ENCODE data around the gene IL22.

Gene IL22

GRCh38 chr12:68253504-68253903 lies at the start of gene IL22:
TSS of gene IL22 (minus strand) at chr12:68253604. CDS start at chr12:68253448, 156 bp downstream.
- no peak for DNase-seq

GRCh38 chr12:68297929-68298328 lies 44.5 kb upstream of the IL22 start:
- no peak for DNase-seq

- DNase-seq, result no peak
Observed at GRCh38 chr12:68294251-68294650, 40.8 kb upstream of the IL22 start.

GRCh38 chr12:68293347-68293746 lies 39.9 kb upstream of the IL22 start:
- DNase-seq, result no peak

GRCh38 chr12:68292151-68292943 lies 38.9 kb upstream of the IL22 start:
- DNase-seq, result peak; percentile 74

GRCh38 chr12:68291396-68292036 lies 38.1 kb upstream of the IL22 start:
- peak; percentile 35 for DNase-seq

- DNase-seq, result peak; percentile 95
Observed at GRCh38 chr12:68290126-68290525, 36.7 kb upstream of the IL22 start.

GRCh38 chr12:68287106-68287505 lies 33.7 kb upstream of the IL22 start:
- DNase-seq, result no peak

GRCh38 chr12:68286396-68286795 lies 33.0 kb upstream of the IL22 start:
- no peak for DNase-seq

GRCh38 chr12:68285541-68285940 lies 32.1 kb upstream of the IL22 start:
- no peak for DNase-seq

GRCh38 chr12:68281322-68282077 lies 28.1 kb upstream of the IL22 start:
- peak; percentile 79 for DNase-seq

- DNase-seq, result no peak
Observed at GRCh38 chr12:68280240-68280639, 26.8 kb upstream of the IL22 start.

GRCh38 chr12:68279227-68280054 lies 26.0 kb upstream of the IL22 start:
- peak; percentile 74 for DNase-seq

GRCh38 chr12:68276402-68276930 lies 23.1 kb upstream of the IL22 start:
- DNase-seq, result peak; percentile 71

- DNase-seq, result no peak
Observed at GRCh38 chr12:68272732-68273131, 19.3 kb upstream of the IL22 start.

- no peak for DNase-seq
Observed at GRCh38 chr12:68271346-68271745, 17.9 kb upstream of the IL22 start.

GRCh38 chr12:68270358-68270757 lies 17.0 kb upstream of the IL22 start:
- DNase-seq, result no peak

- DNase-seq, result no peak
Observed at GRCh38 chr12:68269779-68270178, 16.4 kb upstream of the IL22 start.

GRCh38 chr12:68268967-68269366 lies 15.6 kb upstream of the IL22 start:
- DNase-seq, result no peak

- DNase-seq, result peak; percentile 66
Observed at GRCh38 chr12:68267892-68268396, 14.5 kb upstream of the IL22 start.

GRCh38 chr12:68264857-68265256 lies 11.5 kb upstream of the IL22 start:
- DNase-seq, result no peak

- DNase-seq, result no peak
Observed at GRCh38 chr12:68264158-68264855, 10.9 kb upstream of the IL22 start.

All from activated CD4-positive, alpha-beta T cell treated with anti-CD3 and anti-CD28 coated beads, Interleukin-2, amount 50 U/mL, for 16 hours (primary cell).